ENCODE measurements around the gene CSRP1.

The CSRP1 gene

DNA sequence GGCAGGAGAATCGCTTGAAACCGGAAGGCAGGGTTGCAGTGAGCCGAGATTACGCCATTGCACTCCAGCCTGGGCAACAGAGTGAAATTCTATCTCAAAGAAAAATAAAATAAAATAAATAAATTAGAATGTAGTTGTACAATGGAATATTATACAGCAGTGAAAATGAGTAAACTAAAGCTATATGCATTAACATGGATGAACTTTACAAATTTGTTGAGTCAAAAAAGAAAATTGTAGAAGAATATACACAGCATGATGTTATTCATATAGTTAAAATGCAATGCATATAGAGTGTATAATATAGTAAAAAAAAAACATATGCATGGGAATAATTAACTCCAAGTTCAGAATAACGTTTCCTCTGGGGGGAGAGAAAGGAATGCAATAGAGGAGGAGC is 21.0 kb upstream of the CSRP1 start:
- TF ChIP-seq TAF1 (IDR thresholded peaks at IDR 0.05; ENCODE audit: borderline replicate concordance, insufficient read depth, low read length) = no peak
- no peak for TF ChIP-seq FOXP2 (optimal IDR thresholded peaks at IDR 0.05; ENCODE audit: borderline replicate concordance, extremely low read depth, extremely low read length, insufficient read depth)
- no peak for TF ChIP-seq SIN3A (IDR thresholded peaks at IDR 0.05; ENCODE audit: borderline replicate concordance, insufficient read depth, low read length)
- TF ChIP-seq REST (IDR thresholded peaks at IDR 0.05; ENCODE audit: insufficient read depth in 1 of 2, low read depth in 2 of 2, low read length in 2 of 2) = no peak

GRCh38 chr1:201525193-201525778 is 18.4 kb upstream of the CSRP1 start:
- TF ChIP-seq POLR2AphosphoS5 (IDR thresholded peaks at IDR 0.05; ENCODE audit: low read depth, low read length) = no peak
- TF ChIP-seq REST (IDR thresholded peaks at IDR 0.05; ENCODE audit: insufficient read depth in 1 of 2, low read depth in 2 of 2, low read length in 2 of 2) = no peak
- TF ChIP-seq TAF1 (IDR thresholded peaks at IDR 0.05; ENCODE audit: borderline replicate concordance, insufficient read depth, low read length) = no peak
- no peak for TF ChIP-seq FOXP2 (optimal IDR thresholded peaks at IDR 0.05; ENCODE audit: borderline replicate concordance, extremely low read depth, extremely low read length, insufficient read depth)
- no peak for TF ChIP-seq SIN3A (IDR thresholded peaks at IDR 0.05; ENCODE audit: borderline replicate concordance, insufficient read depth, low read length)

GRCh38 chr1:201518071-201518470 is 11.1 kb upstream of the CSRP1 start:
- no peak for TF ChIP-seq POLR2AphosphoS5 (IDR thresholded peaks at IDR 0.05; ENCODE audit: low read depth, low read length)
- no peak for TF ChIP-seq FOXP2 (optimal IDR thresholded peaks at IDR 0.05; ENCODE audit: borderline replicate concordance, extremely low read depth, extremely low read length, insufficient read depth)

GRCh38 chr1:201517631-201518030 is 10.7 kb upstream of the CSRP1 start:
- TF ChIP-seq REST (IDR thresholded peaks at IDR 0.05; ENCODE audit: insufficient read depth in 1 of 2, low read depth in 2 of 2, low read length in 2 of 2) (no peak), FOXP2 (optimal IDR thresholded peaks at IDR 0.05; ENCODE audit: borderline replicate concordance, extremely low read depth, extremely low read length, insufficient read depth) (no peak), POLR2AphosphoS5 (IDR thresholded peaks at IDR 0.05; ENCODE audit: low read depth, low read length) (no peak), SIN3A (IDR thresholded peaks at IDR 0.05; ENCODE audit: borderline replicate concordance, insufficient read depth, low read length) (no peak)

- no peak for TF ChIP-seq FOXP2 (optimal IDR thresholded peaks at IDR 0.05; ENCODE audit: borderline replicate concordance, extremely low read depth, extremely low read length, insufficient read depth)
- TF ChIP-seq REST (IDR thresholded peaks at IDR 0.05; ENCODE audit: insufficient read depth in 1 of 2, low read depth in 2 of 2, low read length in 2 of 2) = no peak
- TF ChIP-seq SIN3A (IDR thresholded peaks at IDR 0.05; ENCODE audit: borderline replicate concordance, insufficient read depth, low read length) = no peak
- TF ChIP-seq TAF1 (IDR thresholded peaks at IDR 0.05; ENCODE audit: borderline replicate concordance, insufficient read depth, low read length) = no peak
- no peak for TF ChIP-seq POLR2AphosphoS5 (IDR thresholded peaks at IDR 0.05; ENCODE audit: low read depth, low read length)
These were observed 9.7 kb upstream of the CSRP1 start for GRCh38 chr1:201516511-201517127.
